AG10803 (cell line): ENCODE measurements around the gene KRTAP10-12.

Experiments
- DNase-seq: peaks from one replicate; pipeline ENCODE4 v3.0.0; 2010; ENCODE audit warnings: low read depth
- H3K4me3 ChIP-seq: 2 replicates; pipeline ENCODE4 v1.5.1; 2011; ENCODE audit warnings: mild to moderate bottlenecking, low read length, control low read depth
- CTCF ChIP-seq: conservative IDR thresholded peaks from 2 replicates; pipeline ENCODE4 v1.5.1; 2011; ENCODE audit warnings: mild to moderate bottlenecking, low read length, control low read depth, inconsistent platforms

Gene KRTAP10-12

GRCh38 chr21:44737706-44738354 lies 40.9 kb downstream of the KRTAP10-12 start:
- TF ChIP-seq CTCF: no peak
- DNase-seq: peak; percentile 13
- no peak overlapping the region for H3K4me3 ChIP-seq

GRCh38 chr21:44738621-44739020 lies 41.6 kb downstream of the KRTAP10-12 start:
- TF ChIP-seq CTCF: no peak
- no peak for DNase-seq
- no peak overlapping the region for H3K4me3 ChIP-seq

GRCh38 chr21:44739316-44739715 lies 42.3 kb downstream of the KRTAP10-12 start:
- H3K4me3 ChIP-seq: no peak overlapping the region
- TF ChIP-seq CTCF: no peak
- DNase-seq: no peak

- DNase-seq: no peak
- TF ChIP-seq CTCF: no peak
- H3K4me3 ChIP-seq: no peak overlapping the region
Measured at GRCh38 chr21:44740742-44741141, 43.8 kb downstream of the KRTAP10-12 start.

- no peak for DNase-seq
- no peak overlapping the region for H3K4me3 ChIP-seq
- TF ChIP-seq CTCF: no peak
Measured at GRCh38 chr21:44741921-44742320, 44.9 kb downstream of the KRTAP10-12 start.

GRCh38 chr21:44742418-44743153 lies 45.6 kb downstream of the KRTAP10-12 start:
- H3K4me3 ChIP-seq: no peak overlapping the region
- no peak for DNase-seq
- TF ChIP-seq CTCF: peak; percentile 37
